B cell (primary cell): Measurements from ENCODE around the gene NOL4L. TPM values are rescaled to one million over a fixed set of nuclear protein-coding genes. Genes with fewer than 3 reads are reported as not detected.
A peak's percentile ranks its signal among the peaks of the same experiment; 100 is the strongest.

Experiments used
- ATAC-seq: fragments of 200-7000 bp; cut with Tn5 transposase; one replicate; pipeline ENCODE4 v1.10.0; 2021; ENCODE audit warnings: low read depth, mild to moderate bottlenecking, moderate number of reproducible peaks, moderate library complexity
- CTCF ChIA-PET: fragments of 350-600 bp; sonication (Branson Sonifier 250); formaldehyde crosslinking; loops from one replicate; lab custom pipeline; 2021; ENCODE audit warnings: antibody characterized with exemption, inconsistent platforms; lab: Charles Lee
- POLR2A ChIA-PET: fragments of 350-600 bp; sonication (Branson Sonifier 250); formaldehyde crosslinking; loops from one replicate; lab custom pipeline; 2021; ENCODE audit warnings: antibody characterized with exemption; lab: Charles Lee
- DNase-seq: peaks from one replicate; pipeline ENCODE4 v3.0.0; 2013
- H2AFZ ChIP-seq: 2 replicates; pipeline ENCODE4 v1.6.1; 2012; ENCODE audit warnings: mild to moderate bottlenecking, low read depth, low read length; ENCODE audit not compliant: insufficient read depth, poor library complexity, severe bottlenecking
- H3K27ac ChIP-seq, 2 donors: 1 replicate in 1 of 2; 2 replicates in 1 of 2; pipeline ENCODE4 v1.5.1; 2012 to 2013; ENCODE audit warnings: low read length in 2 of 2, mild to moderate bottlenecking in 2 of 2, moderate library complexity in 1 of 2
- H3K27me3 ChIP-seq, 4 experiments: fragments of 200-600 bp in 1 of 4; sonication (generic) in 1 of 4; replicated peaks in 1 of 4; 1 replicate in 2 of 4; 2 replicates in 2 of 4; pipeline versions ENCODE4 v1.6.1 to v1.7.0; 2013 to 2016; ENCODE audit warnings: low read length in 3 of 4, mild to moderate bottlenecking in 2 of 4, mixed read lengths in 1 of 4, moderate library complexity in 1 of 4; ENCODE audit not compliant: insufficient read depth in 4 of 4, control insufficient read depth in 3 of 4; ENCODE audit errors: control extremely low read depth in 1 of 4
- H3K36me3 ChIP-seq, 2 experiments: replicated peaks in 1 of 2; 1 replicate in 1 of 2; 2 replicates in 1 of 2; pipeline versions ENCODE4 v1.6.1 to v1.7.1; 2013; ENCODE audit warnings: low read length in 1 of 2; ENCODE audit not compliant: insufficient read depth in 2 of 2, control insufficient read depth in 1 of 2; ENCODE audit errors: control extremely low read depth in 1 of 2, extremely low read depth in 1 of 2
- H3K4me1 ChIP-seq, 2 donors: fragments of 200-600 bp in 1 of 2; sonication (generic) in 1 of 2; 1 replicate in 1 of 2; 2 replicates in 1 of 2; pipeline versions ENCODE4 v1.5.1 to v1.6.1; 2013 to 2017; ENCODE audit warnings: low read length in 2 of 2; ENCODE audit not compliant: control insufficient read depth in 2 of 2, insufficient read depth in 2 of 2
- H3K4me2 ChIP-seq: replicated peaks from 2 replicates; pipeline ENCODE3; 2012; ENCODE audit warnings: mild to moderate bottlenecking, low read depth, low read length; ENCODE audit not compliant: poor library complexity, severe bottlenecking
- H3K4me3 ChIP-seq, 5 experiments: fragments of 200-600 bp in 1 of 5; sonication (generic) in 1 of 5; 1 replicate in 3 of 5; 2 replicates in 2 of 5; pipeline versions ENCODE4 v1.5.1 to v1.7.0; 2011 to 2016; ENCODE audit warnings: low read length in 4 of 5, mild to moderate bottlenecking in 4 of 5, low read depth in 2 of 5, control low read depth in 1 of 5, moderate library complexity in 1 of 5; ENCODE audit not compliant: insufficient read depth in 1 of 5; ENCODE audit errors: control extremely low read depth in 1 of 5, extremely low read depth in 1 of 5
- H3K79me2 ChIP-seq: fragments of 200-600 bp; sonication (generic); one replicate; pipeline ENCODE4 v1.6.0; 2016; ENCODE audit warnings: low read length; ENCODE audit not compliant: control insufficient read depth, insufficient read depth
- H3K9ac ChIP-seq: fragments of 200-600 bp; sonication (generic); 2 replicates; pipeline ENCODE4 v1.6.1; 2017; ENCODE audit warnings: mild to moderate bottlenecking, low read length, moderate library complexity
- H3K9me3 ChIP-seq, 3 donors: one replicate each; pipeline versions ENCODE4 v1.6.1 to v1.7.1; 2013; ENCODE audit warnings: low read length in 2 of 3; ENCODE audit not compliant: control insufficient read depth in 2 of 3, insufficient read depth in 1 of 3; ENCODE audit errors: control extremely low read depth in 1 of 3
- H4K20me1 ChIP-seq: 2 replicates; pipeline ENCODE4 v1.6.0; 2012; ENCODE audit warnings: mild to moderate bottlenecking, low read length; ENCODE audit not compliant: insufficient read depth, control insufficient read depth, poor library complexity, severe bottlenecking
- H3K27ac Mint-ChIP-seq: one replicate; pipeline ENCODE4 v1.8.0; 2021; ENCODE audit warnings: mixed read lengths
- H3K27me3 Mint-ChIP-seq: one replicate; pipeline ENCODE4 v1.8.0; 2021; ENCODE audit warnings: mixed read lengths
- H3K4me1 Mint-ChIP-seq: one replicate; pipeline ENCODE4 v1.8.0; 2021; ENCODE audit warnings: mixed read lengths
- H3K4me3 Mint-ChIP-seq: one replicate; pipeline ENCODE4 v1.8.0; 2021; ENCODE audit warnings: mixed read lengths
- H3K9me3 Mint-ChIP-seq: one replicate; pipeline ENCODE4 v1.8.0; 2022; ENCODE audit warnings: mixed read lengths; ENCODE audit not compliant: insufficient read depth
- CTCF ChIP-seq: fragments of 200-600 bp; IDR thresholded peaks from one replicate; pipeline ENCODE4 v1.8.0; 2022; ENCODE audit warnings: antibody characterized with exemption, mild to moderate bottlenecking
- EZH2 ChIP-seq: IDR thresholded peaks from 2 replicates; pipeline ENCODE4 v1.6.1; 2012; ENCODE audit warnings: borderline replicate concordance, low read depth, mild to moderate bottlenecking, moderate library complexity, low read length; ENCODE audit not compliant: insufficient read depth, poor library complexity, severe bottlenecking
- WGBS: methylation state at CpG from one replicate; pipeline ENCODE4 v1.1.5; 2013; ENCODE audit warnings: missing lambda C conversion rate; ENCODE audit not compliant: insufficient coverage; 5-methylcytosine and 5-hydroxymethylcytosine counted together
- intact Hi-C: fragments of 100-400 bp; cut with micrococcal nuclease; formaldehyde crosslinking; loops from one replicate; pipeline ENCODE4 v1.10.0; 2022
- polyA plus RNA-seq: library from polyadenylated mRNA; depleted of rRNA; stranded (reverse); fragments of >200 nt; gene quantifications from 2 replicates; pipeline ENCODE4 v1.2.3, GENCODE V29; 2012
- total RNA-seq, 2 donors: library from RNA; stranded (reverse); fragments of 120-200 nt in 1 of 2; gene quantifications; 1 replicate in 1 of 2; 2 replicates in 1 of 2; pipeline versions ENCODE4 v1.2.3 to v1.2.4, GENCODE V29; 2013 to 2022

Gene NOL4L
- total and polyA plus RNA-seq, 2 donors (not counting 1 experiment from before 2014, with no cell fraction given), result 6.5 to 7.9 TPM

- Histone ChIP-seq H2AFZ (no peak overlapping the region), H3K27ac (no peak overlapping the region), H3K4me1 (no peaks in the 10 kb centered on the region), H3K9ac (no peak overlapping the region), H3K9me3 (peaks cover 0 to 5% (median 2%) of the 10 kb centered on the region in 3 donors), H3K4me3 (no peak overlapping the region), H3K4me2 (no peak overlapping the region), H3K27me3 (no peaks in the 10 kb centered on the region), H3K79me2 (peaks cover 93% of the 10 kb centered on the region), H3K36me3 (peaks cover 4 to 13% of the 10 kb centered on the region in 2 experiments), H4K20me1 (peaks cover 38% of the 10 kb centered on the region)
- intact Hi-C loops, result no loop called here
- Mint-ChIP-seq H3K27ac (no peak overlapping the region), H3K27me3 (no peaks in the 10 kb centered on the region), H3K4me3 (no peak overlapping the region), H3K9me3 (peaks cover under 1% of the 10 kb centered on the region), H3K4me1 (peaks cover 28% of the 10 kb centered on the region)
- WGBS, result 90% methylated on average over 1 of the region's 1 CpG
- ATAC-seq (no peak), DNase-seq (no peak)
- ChIA-PET CTCF (interaction anchor here (0.8 to 1.3 kb wide), 2 partner anchors 22 to 38 kb away, joined by 3 read pairs; no protein-coding TSS in a partner anchor), POLR2A (no interaction called here)
- no peak for TF ChIP-seq CTCF
- TF ChIP-seq EZH2, result no peak
These were observed 184.7 kb downstream of the NOL4L start for GRCh38 chr20:32400476-32400875.

GRCh38 chr20:32397567-32398084 lies 187.5 kb downstream of the NOL4L start:
- H3K4me1 Mint-ChIP-seq, result peaks cover 22% of the 10 kb centered on the region

More at GRCh38 chr20:32397567-32398084, 187.5 kb downstream of the NOL4L start:
- no peak overlapping the region for H3K9ac ChIP-seq
- H3K4me3 Mint-ChIP-seq, result no peak overlapping the region
- no peaks in the 10 kb centered on the region for H3K4me1 ChIP-seq
- intact Hi-C loops, result no loop called here
- H4K20me1 ChIP-seq, result peaks cover 46% of the 10 kb centered on the region
- no peaks in the 10 kb centered on the region for H3K27me3 ChIP-seq
- ATAC-seq (no peak), DNase-seq (no peak)
- H3K4me3 ChIP-seq, result no peak overlapping the region
- peaks cover 2 to 10% (median 9%) of the 10 kb centered on the region in 3 donors for H3K9me3 ChIP-seq
- ChIA-PET CTCF (no interaction called here), POLR2A (no interaction called here)
- no peak for TF ChIP-seq EZH2
- no peak for TF ChIP-seq CTCF
- no peaks in the 10 kb centered on the region for H3K27me3 Mint-ChIP-seq
- H3K79me2 ChIP-seq, result peaks cover 94% of the 10 kb centered on the region
- peaks cover 4 to 19% of the 10 kb centered on the region in 2 experiments for H3K36me3 ChIP-seq
- no peak overlapping the region for H3K4me2 ChIP-seq
- peaks cover 10% of the 10 kb centered on the region for H3K9me3 Mint-ChIP-seq
- 100% methylated on average over 6 of the region's 11 CpGs for WGBS
- H2AFZ ChIP-seq, result no peak overlapping the region
- no peak overlapping the region for H3K27ac ChIP-seq
- peak overlapping the region; percentile 17 for H3K27ac Mint-ChIP-seq
